H1 (cell line): ENCODE data around the gene ZKSCAN1. TPM values are rescaled to one million over a fixed set of nuclear protein-coding genes. Genes with fewer than 3 reads are reported as not detected.
A peak's percentile ranks its signal among the peaks of the same experiment; 100 is the strongest.

ENCODE experiments used
- CTCF ChIA-PET: fragments of 300-600 bp; sonication (Branson Sonifier 250); formaldehyde crosslinking; loops from one replicate; lab custom pipeline; 2021; ENCODE audit not compliant: partially characterized antibody; lab: Charles Lee
- POLR2A ChIA-PET: fragments of 300-600 bp; sonication (Branson Sonifier 250); formaldehyde crosslinking; loops from one replicate; lab custom pipeline; 2021; ENCODE audit warnings: inconsistent platforms; ENCODE audit not compliant: partially characterized antibody; lab: Charles Lee
- DNase-seq, 2 experiments: peaks; one replicate each; pipeline versions ENCODE4 v3.0.0 to v3.0.0-alpha.2; 2010 to 2022; ENCODE audit warnings: low spot score in 2 of 2, low read depth in 1 of 2, mixed read lengths in 1 of 2
- FAIRE-seq: peaks from 2 replicates; lab custom pipeline; 2011; peaks lifted over from hg19 to GRCh38; lab: Jason Lieb, UNC
- H2AFZ ChIP-seq: 2 replicates; pipeline ENCODE4 v1.8.1; 2012; ENCODE audit warnings: low read length, inconsistent platforms
- H2AK5ac ChIP-seq: 2 replicates; pipeline ENCODE4 v1.6.1; 2013; ENCODE audit warnings: low read depth, low read length
- H2BK120ac ChIP-seq: replicated peaks from 2 replicates; pipeline ENCODE3; 2013; ENCODE audit warnings: low read depth, low read length, inconsistent platforms
- H2BK12ac ChIP-seq: 2 replicates; pipeline ENCODE4 v1.6.1; 2013; ENCODE audit warnings: low read depth, low read length
- H2BK15ac ChIP-seq: 2 replicates; pipeline ENCODE4 v1.6.1; 2013; ENCODE audit warnings: low read length
- H2BK20ac ChIP-seq: 2 replicates; pipeline ENCODE4 v1.6.1; 2013; ENCODE audit warnings: low read length
- H2BK5ac ChIP-seq: 2 replicates; pipeline ENCODE4 v1.6.1; 2013; ENCODE audit warnings: low read depth, low read length
- H3K14ac ChIP-seq: 2 replicates; pipeline ENCODE4 v1.6.1; 2013; ENCODE audit warnings: inconsistent platforms; ENCODE audit not compliant: insufficient read length
- H3K18ac ChIP-seq: 2 replicates; pipeline ENCODE4 v1.6.1; 2013; ENCODE audit warnings: low read length; ENCODE audit errors: extremely low read depth
- H3K23ac ChIP-seq: 2 replicates; pipeline ENCODE4 v1.6.1; 2013; ENCODE audit warnings: inconsistent platforms; ENCODE audit not compliant: insufficient read length
- H3K23me2 ChIP-seq: 2 replicates; pipeline ENCODE4 v1.6.1; 2013; ENCODE audit warnings: low read depth, low read length
- H3K27ac ChIP-seq: 2 replicates; pipeline ENCODE4 v1.6.1; 2011; ENCODE audit warnings: low read depth, low read length, inconsistent platforms
- H3K27me3 ChIP-seq, 4 experiments: replicated peaks in 1 of 4; 1 replicate in 1 of 4; 2 replicates in 3 of 4; pipeline versions ENCODE4 v1.6.1 to v1.8.1; 2011 to 2013; ENCODE audit warnings: low read length in 3 of 4, mild to moderate bottlenecking in 3 of 4, inconsistent platforms in 2 of 4, mixed read lengths in 2 of 4, moderate library complexity in 1 of 4; ENCODE audit not compliant: control insufficient read depth in 3 of 4, insufficient read depth in 3 of 4; ENCODE audit errors: extremely low read depth in 1 of 4
- H3K36me3 ChIP-seq, 4 experiments: 2 replicates each; pipeline versions ENCODE4 v1.6.1 to v1.8.1; 2011 to 2013; ENCODE audit warnings: mild to moderate bottlenecking in 4 of 4, low read length in 3 of 4, moderate library complexity in 2 of 4, control low read depth in 1 of 4, inconsistent platforms in 1 of 4; ENCODE audit not compliant: insufficient read depth in 4 of 4, control insufficient read depth in 2 of 4
- H3K4ac ChIP-seq: replicated peaks from 2 replicates; pipeline ENCODE3; 2013; ENCODE audit warnings: low read length, low read depth, mixed read lengths, inconsistent platforms; ENCODE audit not compliant: insufficient read length
- H3K4me1 ChIP-seq, 4 experiments: replicated peaks in 1 of 4; 1 replicate in 1 of 4; 2 replicates in 3 of 4; pipeline versions ENCODE4 v1.6.1 to v1.8.1; 2011 to 2013; ENCODE audit warnings: low read length in 3 of 4, inconsistent platforms in 2 of 4, mixed read lengths in 1 of 4; ENCODE audit not compliant: insufficient read depth in 4 of 4, control insufficient read depth in 3 of 4
- H3K4me2 ChIP-seq, 2 experiments: 2 replicates each; pipeline versions ENCODE4 v1.6.1 to v1.8.1; 2011 to 2013; ENCODE audit warnings: low read depth in 2 of 2, low read length in 2 of 2, control low read depth in 1 of 2, inconsistent platforms in 1 of 2, mild to moderate bottlenecking in 1 of 2; ENCODE audit not compliant: insufficient read depth in 1 of 2
- H3K4me3 ChIP-seq, 4 experiments: fragments of 200-600, 300-600 bp in 1 of 4; sonication (generic), shearing (Covaris generic), sonication (Bioruptor Twin) in 1 of 4; 2 replicates each; pipeline versions ENCODE4 v1.5.1 to v1.8.1; 2011 to 2016; ENCODE audit warnings: low read length in 4 of 4, low read depth in 3 of 4, control low read depth in 2 of 4, inconsistent platforms in 2 of 4, mild to moderate bottlenecking in 2 of 4, mixed read lengths in 1 of 4, moderate library complexity in 1 of 4; ENCODE audit not compliant: insufficient read depth in 2 of 4; ENCODE audit errors: extremely low read depth in 1 of 4
- H3K56ac ChIP-seq: replicated peaks from 2 replicates; pipeline ENCODE3; 2013; ENCODE audit warnings: low read depth, mild to moderate bottlenecking, mixed read lengths, low read length, inconsistent platforms; ENCODE audit not compliant: insufficient read length
- H3K79me1 ChIP-seq: 2 replicates; pipeline ENCODE4 v1.6.1; 2013; ENCODE audit warnings: low read depth, low read length, control low read depth
- H3K79me2 ChIP-seq, 2 experiments: 2 replicates each; pipeline versions ENCODE4 v1.6.1 to v1.8.1; 2012 to 2013; ENCODE audit warnings: low read length in 2 of 2, mild to moderate bottlenecking in 2 of 2, inconsistent platforms in 1 of 2; ENCODE audit not compliant: insufficient read depth in 2 of 2, control insufficient read depth in 1 of 2
- H3K9ac ChIP-seq, 4 experiments: replicated peaks in 1 of 4; 1 replicate in 1 of 4; 2 replicates in 3 of 4; pipeline versions ENCODE4 v1.6.1 to v1.8.1; 2011 to 2013; ENCODE audit warnings: low read depth in 3 of 4, low read length in 3 of 4, control low read depth in 2 of 4, mild to moderate bottlenecking in 2 of 4, moderate library complexity in 2 of 4, inconsistent platforms in 1 of 4; ENCODE audit errors: extremely low read depth in 1 of 4
- H3K9me3 ChIP-seq, 2 experiments: 2 replicates each; pipeline versions ENCODE4 v1.6.1 to v1.8.1; 2012 to 2013; ENCODE audit warnings: mild to moderate bottlenecking in 2 of 2, moderate library complexity in 2 of 2, control low read depth in 1 of 2, inconsistent platforms in 1 of 2, low read depth in 1 of 2, low read length in 1 of 2, mixed read lengths in 1 of 2; ENCODE audit not compliant: insufficient read depth in 2 of 2
- H4K20me1 ChIP-seq, 2 experiments: replicated peaks in 1 of 2; 2 replicates each; pipeline versions ENCODE3 to v1.8.1; 2011 to 2013; ENCODE audit warnings: inconsistent platforms in 2 of 2, low read length in 2 of 2, mild to moderate bottlenecking in 1 of 2; ENCODE audit not compliant: insufficient read depth in 2 of 2, control insufficient read depth in 1 of 2
- H4K5ac ChIP-seq: 2 replicates; pipeline ENCODE4 v1.6.1; 2013; ENCODE audit warnings: low read length, low read depth, mixed read lengths, inconsistent platforms; ENCODE audit not compliant: insufficient read length
- H4K8ac ChIP-seq: 2 replicates; pipeline ENCODE4 v1.8.0; 2013; ENCODE audit warnings: mild to moderate bottlenecking, moderate library complexity, low read length, inconsistent platforms; ENCODE audit not compliant: insufficient read depth; ENCODE audit errors: extremely low read depth
- H4K91ac ChIP-seq: replicated peaks from 2 replicates; pipeline ENCODE3; 2013; ENCODE audit warnings: low read length, mixed read lengths, inconsistent platforms; ENCODE audit not compliant: insufficient read length
- BACH1 ChIP-seq: IDR thresholded peaks from 2 replicates; pipeline ENCODE4 v1.6.1; 2012; ENCODE audit warnings: low read length, improper control_type of control experiment
- SIRT6 ChIP-seq: IDR thresholded peaks from one replicate; pipeline ENCODE4 v1.7.1; 2012; ENCODE audit warnings: low read length, inconsistent platforms
- SP1 ChIP-seq: IDR thresholded peaks from 2 replicates; pipeline ENCODE4 v1.6.1; 2011; ENCODE audit warnings: low read depth, low read length
- WGBS, 2 experiments: shearing (Covaris generic) in 1 of 2; methylation state at CpG; one replicate each; pipeline versions ENCODE4 v1.1.6 to v1.1.7; 2013 to 2015; ENCODE audit warnings: low lambda C conversion rate in 2 of 2, mixed read lengths in 2 of 2, inconsistent platforms in 1 of 2, low coverage in 1 of 2, missing lambda C conversion rate in 1 of 2; ENCODE audit not compliant: insufficient replicate concordance in 2 of 2, insufficient coverage in 1 of 2, insufficient read length in 1 of 2; ENCODE audit errors: extremely low coverage in 1 of 2, missing lambda C conversion rate in 1 of 2; 5-methylcytosine and 5-hydroxymethylcytosine counted together
- polyA plus RNA-seq, 7 experiments: library from polyadenylated mRNA; depleted of rRNA in 3 of 7; stranded (reverse) in 5 of 7; unstranded in 2 of 7; fragments of >200 nt in 5 of 7; fragments of 200-250 nt in 2 of 7; gene quantifications; 1 replicate in 5 of 7; 2 replicates in 1 of 7; 4 replicates in 1 of 7; pipeline versions ENCODE4 v1.2.1 to v1.2.3, GENCODE V29; 2011 to 2013; ENCODE audit warnings: missing spikeins in 2 of 7, mixed read lengths in 2 of 7
- total RNA-seq: library from RNA; stranded (reverse); fragmentation: NEBNext Ultra II Directional; extraction: Animal tissue kit (Norgen Biotek cat#: 25700); gene quantifications from 2 replicates; pipeline ENCODE4 v1.2.1, GENCODE V29; 2021

The ZKSCAN1 gene
- total and polyA plus RNA-seq, 2 of the 8 experiments (the other 6 are each of a cell fraction or from before 2014, with no cell fraction given), result 8.2 to 40.6 TPM

DNA sequence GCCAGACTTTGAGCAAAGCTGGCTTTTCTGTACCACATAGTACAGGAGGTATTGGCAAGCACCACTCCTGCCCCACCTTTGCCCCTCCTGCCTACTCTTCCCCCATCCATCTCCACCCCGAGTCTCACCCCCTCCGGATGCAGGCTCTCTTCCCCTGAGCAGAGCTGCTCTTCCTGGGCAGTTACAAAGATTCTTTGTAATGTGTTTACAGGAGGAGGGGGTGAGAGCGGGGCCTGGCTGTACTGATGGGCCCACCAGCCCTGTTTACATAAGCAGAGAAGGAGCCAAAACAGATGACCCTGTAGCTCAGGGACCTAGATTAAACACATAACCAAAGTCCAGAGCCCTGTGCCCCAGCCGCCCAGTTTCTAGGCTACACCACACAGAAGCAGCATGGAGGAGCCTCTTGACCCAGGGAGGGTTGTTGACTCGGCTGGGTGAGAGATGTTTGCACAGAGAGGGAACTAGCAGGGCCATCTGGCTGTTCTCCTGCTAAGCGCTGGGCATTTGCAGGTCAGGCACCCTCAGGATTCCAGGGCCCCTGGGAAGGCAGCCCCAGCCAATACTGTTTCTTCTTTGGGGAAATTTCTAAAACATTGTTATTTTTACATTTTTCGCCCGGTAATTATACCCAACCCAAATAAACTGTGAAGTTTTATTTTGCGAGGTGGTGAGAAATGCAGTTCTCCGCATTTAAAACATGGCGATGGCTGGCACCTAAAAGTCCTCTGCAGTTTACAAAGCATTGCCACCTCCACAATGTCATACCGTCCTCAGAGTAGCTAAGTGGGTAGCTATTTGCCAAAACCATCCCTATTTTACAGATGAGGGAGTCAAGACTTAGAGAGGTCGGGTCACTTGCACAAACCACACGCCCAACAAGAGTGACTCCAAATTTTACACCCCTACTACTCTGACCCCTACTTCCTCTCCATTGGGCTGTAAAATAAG lies 11.4 kb upstream of the ZKSCAN1 start:
- Histone ChIP-seq H3K27me3 (no peaks in the 10 kb centered on the region), H3K36me3 (no peaks in the 10 kb centered on the region), H2BK12ac (no peak overlapping the region), H3K27ac (no peak overlapping the region), H2BK15ac (no peak overlapping the region), H2AK5ac (no peak overlapping the region), H4K20me1 (no peaks in the 10 kb centered on the region), H2AFZ (no peak overlapping the region), H2BK20ac (no peak overlapping the region), H3K4me1 (peaks cover 0 to 2% (median 0%) of the 10 kb centered on the region in 4 experiments; a peak in 2 of 7 replicates), H3K79me1 (no peaks in the 10 kb centered on the region), H3K4me3 (no peak overlapping the region), H3K23ac (no peak overlapping the region), H3K9me3 (no peaks in the 10 kb centered on the region), H3K56ac (no peak overlapping the region), H4K91ac (peak overlapping the region; percentile 12), H3K79me2 (no peaks in the 10 kb centered on the region), H2BK5ac (no peak overlapping the region), H3K18ac (peak overlapping the region; percentile 48; the same call in 1 of the 2 replicates), H4K5ac (no peak overlapping the region), H3K23me2 (peaks cover 2% of the 10 kb centered on the region; the same call in 1 of the 2 replicates), H2BK120ac (no peak overlapping the region), H3K9ac (no peak overlapping the region; a peak in 1 of 7 replicates), H3K4ac (no peak overlapping the region), H4K8ac (no peak overlapping the region), H3K4me2 (no peak overlapping the region), H3K14ac (no peak overlapping the region)
- TF ChIP-seq BACH1 (no peak), SP1 (no peak), SIRT6 (no peak)
- ChIA-PET CTCF (interaction anchor here (0.6 to 4.0 kb wide), 8 partner anchors 11 to 467 kb away, joined by 3 to 40 read pairs (median 4); partner anchors contain the start of gene ZSCAN25), POLR2A (interaction anchor here (0.8 to 2.0 kb wide), 8 partner anchors 9 to 93 kb away, joined by 3 to 10 read pairs (median 4); partner anchors contain the start of gene ZKSCAN1)
- FAIRE-seq (no peak), DNase-seq (no peak)
- WGBS, 2 experiments, result 81% methylated on average over 13 of the region's 14 CpGs; no CpG with 5 or more reads in 1 of the 2 experiments
